Astrocyte of the spinal cord (primary cell): ENCODE results near the gene OXGR1.

ENCODE experiments used
- DNase-seq: peaks from one replicate; pipeline ENCODE4 v3.0.0; 2011; ENCODE audit warnings: low read depth, low spot score
- H3K4me3 ChIP-seq: 2 replicates; pipeline ENCODE4 v1.5.1; 2011; ENCODE audit warnings: low read depth, mild to moderate bottlenecking, low read length, moderate library complexity
- CTCF ChIP-seq: IDR thresholded peaks from 2 replicates; pipeline ENCODE4 v1.5.1; 2012; ENCODE audit warnings: low read depth, mild to moderate bottlenecking, low read length, inconsistent platforms
- in situ Hi-C: cut with HindIII; loops from 2 replicates; pipeline ENCODE4 v1.10.0; 2017; ENCODE audit warnings: low sequenced_read_pairs

The OXGR1 gene

GRCh38 chr13:96994017-96994857, at the start of gene OXGR1:
OXGR1 (minus strand) TSS chr13:96994476; CDS start chr13:96987759, 6,717 bp downstream.
- DNase-seq, result no peak
- no peak for TF ChIP-seq CTCF
- in situ Hi-C loops, result no loop called here
- peak within 1 kb of the TSS; percentile 36 for H3K4me3 ChIP-seq

GRCh38 chr13:97043302-97043701, 49.0 kb upstream of the OXGR1 start:
- H3K4me3 ChIP-seq, result no peak overlapping the region
- TF ChIP-seq CTCF, result no peak
- in situ Hi-C loops, result no loop called here
- peak; percentile 86 for DNase-seq

GRCh38 chr13:97030705-97031452, 36.6 kb upstream of the OXGR1 start:
- peak; percentile 35 for TF ChIP-seq CTCF
- peak; percentile 66 for DNase-seq
- H3K4me3 ChIP-seq, result no peak overlapping the region
- in situ Hi-C loops, result no loop called here

GRCh38 chr13:97028441-97029299, 34.4 kb upstream of the OXGR1 start:
- in situ Hi-C loops, result no loop called here
- DNase-seq, result peak; percentile 61
- no peak overlapping the region for H3K4me3 ChIP-seq

GRCh38 chr13:97027162-97027554, 32.9 kb upstream of the OXGR1 start:
- no peak for TF ChIP-seq CTCF
- no peak for DNase-seq
- in situ Hi-C loops, result no loop called here
- H3K4me3 ChIP-seq, result no peak overlapping the region

More at GRCh38 chr13:97028441-97029299, 34.4 kb upstream of the OXGR1 start:
- TF ChIP-seq CTCF, result peak; percentile 79
